HG02763 (cell line): Measurements from ENCODE around the gene RAB4A.

ENCODE experiments used
- ATAC-seq: cut with Tn5 transposase; IDR thresholded peaks from one replicate; pipeline ENCODE4 v1.9.1; 2021; ENCODE audit warnings: mild to moderate bottlenecking, moderate library complexity; ENCODE audit not compliant: unreplicated experiment

The RAB4A gene

GRCh38 chr1:229243638-229244037 is 27.3 kb upstream of the RAB4A start:
- no peak for ATAC-seq

DNA sequence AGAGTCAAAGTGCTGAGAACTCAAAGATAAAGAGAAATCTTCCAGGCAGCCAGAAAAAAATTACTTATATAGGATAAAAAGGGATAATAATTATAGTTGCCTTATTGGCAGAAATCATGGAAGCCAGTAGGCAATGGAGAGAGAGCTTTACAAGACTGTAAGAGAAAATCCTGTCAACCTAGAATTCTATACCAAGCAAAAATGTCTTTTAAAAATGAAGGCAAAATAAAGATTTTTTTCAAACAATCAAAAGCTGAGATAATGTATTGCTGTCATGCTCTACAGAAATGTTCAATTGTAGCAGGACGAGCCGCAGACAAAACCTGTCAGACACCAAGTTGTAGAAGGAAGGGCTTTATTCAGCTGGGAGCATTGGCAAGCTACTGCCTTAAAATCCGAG is 26.8 kb upstream of the RAB4A start:
- ATAC-seq = no peak

- ATAC-seq = no peak
Measured at GRCh38 chr1:229247871-229248270, 23.0 kb upstream of the RAB4A start.

- ATAC-seq = no peak
Measured at GRCh38 chr1:229248821-229249817, 21.8 kb upstream of the RAB4A start.

GRCh38 chr1:229249854-229250644 is 20.9 kb upstream of the RAB4A start:
- ATAC-seq = no peak

DNA sequence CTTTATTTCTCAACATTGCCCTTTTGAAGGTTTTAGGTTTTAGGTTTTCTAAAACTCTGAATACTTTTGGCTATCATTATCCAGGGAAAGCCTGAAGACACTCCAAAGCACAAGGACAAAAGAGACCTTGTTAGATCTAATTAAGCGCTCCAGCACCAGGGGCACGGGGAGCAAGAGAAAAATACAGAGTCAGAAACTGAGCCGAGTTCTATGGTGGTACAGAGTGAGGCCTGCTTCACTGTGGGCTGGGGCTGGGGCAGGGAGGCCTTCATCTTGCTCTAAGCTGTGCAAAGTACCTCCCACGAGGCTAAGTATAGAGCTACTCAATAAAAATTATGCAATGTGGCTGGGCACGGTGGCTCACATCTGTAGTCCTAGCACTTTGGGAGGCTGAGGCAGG is 19.7 kb upstream of the RAB4A start:
- ATAC-seq = no peak

DNA sequence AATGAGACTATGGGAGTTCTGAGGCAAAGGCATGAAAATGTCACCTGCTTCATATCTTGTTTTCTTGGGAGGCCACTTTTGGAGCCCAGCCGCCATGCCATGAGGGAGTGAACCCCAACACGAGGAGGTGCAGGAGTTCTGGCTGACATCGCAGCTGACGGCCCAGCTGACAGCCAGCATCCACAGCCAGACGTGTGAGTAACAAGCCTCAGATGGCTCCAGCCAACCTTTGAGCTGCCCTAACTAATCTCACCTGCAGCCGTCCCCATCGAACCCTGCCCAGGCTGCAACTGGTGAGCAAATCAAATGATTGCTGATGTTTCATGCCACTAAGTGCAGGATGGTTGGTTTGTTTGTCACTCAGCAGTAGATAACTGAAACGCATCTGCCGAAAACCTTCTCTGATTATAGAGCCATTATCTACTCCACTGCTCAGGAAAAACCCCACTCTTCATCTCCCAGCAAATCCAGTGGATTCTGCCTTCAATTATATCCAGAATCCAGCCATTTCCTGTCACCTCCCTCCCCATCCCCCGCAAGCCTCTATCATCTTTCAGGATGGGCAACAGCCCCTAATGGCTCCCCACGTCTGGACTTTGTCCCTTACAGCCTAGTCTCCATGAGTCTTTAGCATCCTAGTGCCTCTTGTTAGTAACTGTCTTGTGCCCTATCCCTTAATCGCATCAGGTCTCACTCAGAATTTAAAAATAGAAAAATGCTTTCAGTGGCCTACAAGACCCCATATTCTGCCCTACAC is 18.5 kb upstream of the RAB4A start:
- ATAC-seq = no peak

DNA sequence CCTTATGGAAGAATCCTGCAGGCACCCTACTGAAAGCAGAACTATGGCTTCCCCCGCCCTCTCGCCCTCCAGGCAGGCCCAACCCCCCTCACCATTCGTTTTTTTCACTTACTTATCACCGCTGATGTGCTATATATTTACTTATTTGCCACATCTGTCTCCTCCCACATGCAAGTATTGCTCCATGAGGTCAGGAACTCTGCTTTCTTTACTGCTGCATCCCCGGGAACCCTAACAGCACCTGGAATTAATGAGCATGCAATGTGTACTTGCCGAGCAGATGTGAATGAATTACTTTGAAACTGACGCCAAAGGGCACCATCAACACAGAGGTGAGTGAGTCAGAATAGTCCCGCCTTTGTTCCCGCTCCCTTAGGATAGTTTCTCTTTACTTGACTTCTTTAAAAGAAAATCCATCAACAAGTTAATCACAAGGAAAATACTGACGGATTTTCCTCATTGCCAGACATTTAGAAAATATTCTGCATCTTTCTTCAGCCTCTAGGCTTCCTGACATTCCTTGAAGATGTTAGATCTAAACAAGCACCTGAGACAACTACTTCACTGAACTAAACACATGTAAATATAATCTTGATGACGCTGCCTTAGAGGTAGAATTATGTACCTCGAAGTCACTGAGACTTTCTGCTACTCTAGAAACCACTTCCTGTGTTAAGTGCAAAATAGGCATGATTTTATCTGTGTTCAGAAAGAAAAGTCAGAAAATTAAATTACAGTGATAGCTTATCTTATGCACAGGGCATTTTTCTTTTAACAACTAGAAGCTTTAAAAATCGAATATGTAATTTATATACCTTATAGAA is 17.5 kb upstream of the RAB4A start:
- no peak for ATAC-seq

DNA sequence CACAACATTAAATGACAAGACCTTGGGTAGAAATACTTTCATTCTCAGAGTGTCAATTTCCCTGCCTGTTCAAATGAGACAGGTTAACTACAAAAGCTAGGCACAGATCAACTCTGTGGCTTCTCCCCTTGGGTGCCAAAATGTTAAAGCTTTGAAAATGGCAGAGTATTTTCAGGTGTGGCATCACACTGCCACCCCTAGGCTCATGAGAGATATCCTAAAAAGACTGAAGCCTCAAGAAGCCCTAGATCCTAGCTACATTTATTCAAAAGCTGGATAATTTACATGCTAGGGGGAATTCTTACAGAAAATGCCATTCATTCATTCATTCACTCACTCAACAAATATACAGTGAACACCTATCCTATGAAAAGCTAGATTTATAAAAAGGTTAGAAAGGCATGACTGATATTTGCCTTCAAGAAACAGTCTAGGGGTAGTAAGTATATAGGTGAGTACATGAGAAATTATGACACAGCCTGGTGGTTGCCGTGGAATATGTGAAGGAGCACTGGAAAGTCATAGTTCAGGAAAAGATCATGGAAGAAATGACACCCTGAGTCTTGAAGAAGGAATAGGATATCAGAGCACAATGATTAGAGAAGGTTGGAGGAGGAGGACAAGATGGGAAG is 15.9 kb upstream of the RAB4A start:
- ATAC-seq = no peak

DNA sequence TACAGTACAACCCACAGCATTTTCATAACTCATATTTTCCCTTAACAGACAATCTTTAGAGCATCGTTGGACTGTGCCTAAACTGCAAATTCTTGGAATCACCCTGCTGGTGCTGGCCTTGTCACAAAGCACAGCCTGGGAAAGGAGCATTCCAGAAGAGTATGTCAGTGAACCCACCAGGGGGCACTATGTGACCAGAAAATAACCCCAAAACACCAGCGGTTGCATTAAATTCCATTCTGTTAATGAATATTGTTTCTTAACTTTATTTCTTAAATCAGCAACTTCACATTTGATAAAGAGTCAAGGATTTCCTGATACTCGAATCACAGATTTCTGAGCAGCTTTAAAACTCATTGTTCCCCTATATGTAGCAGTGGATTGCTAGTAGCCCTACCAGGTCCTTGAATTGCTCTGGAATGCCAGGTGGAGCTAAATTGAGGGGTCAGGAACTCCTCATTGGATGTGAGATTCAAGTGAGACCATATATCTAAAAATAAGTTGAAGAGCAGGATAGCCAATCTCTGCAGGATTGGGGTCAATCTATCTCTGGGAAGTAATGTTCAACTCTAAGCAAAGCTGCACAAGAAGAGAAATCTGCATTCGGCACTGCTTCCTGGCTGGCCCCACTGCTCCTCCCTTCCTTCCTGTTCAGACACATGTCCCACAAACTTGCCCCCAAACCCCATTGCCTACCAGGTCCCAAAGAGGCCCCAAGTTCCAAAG is 12.7 kb upstream of the RAB4A start:
- no peak for ATAC-seq

DNA sequence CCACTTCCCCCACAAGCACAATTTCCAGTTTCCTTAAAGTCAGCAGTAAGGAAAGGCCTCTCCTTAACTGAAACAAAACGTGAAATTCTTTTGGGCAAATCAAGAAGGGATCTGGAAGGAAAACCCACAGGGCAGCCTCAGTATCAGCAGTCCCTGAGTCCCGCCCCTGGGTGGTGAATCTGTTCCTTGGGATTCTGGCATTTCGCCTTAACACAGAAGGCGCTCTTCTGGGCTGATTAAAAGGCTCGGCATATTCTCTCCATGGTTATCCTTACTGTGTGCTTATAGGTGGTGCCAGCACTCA is 12.2 kb upstream of the RAB4A start:
- ATAC-seq = no peak

DNA sequence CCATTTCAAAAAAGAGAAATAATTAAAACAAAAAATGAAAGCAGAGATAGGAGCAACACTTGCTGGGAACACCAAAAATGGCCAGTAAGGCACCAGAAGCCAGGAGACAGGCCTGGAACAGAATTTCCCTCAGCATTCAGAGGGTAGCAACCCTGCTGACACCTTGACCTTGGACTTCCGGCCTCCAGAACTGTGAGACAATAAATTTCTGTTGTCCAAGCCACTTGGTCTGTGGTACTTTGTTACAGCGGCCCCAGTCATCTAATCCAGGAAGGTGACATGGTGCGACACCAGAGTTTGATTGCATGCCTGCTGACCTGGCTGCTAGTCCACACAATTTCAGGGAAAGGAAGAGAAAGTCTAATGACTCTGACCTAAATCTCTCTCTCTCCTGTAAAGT is 10.6 kb upstream of the RAB4A start:
- ATAC-seq = no peak

GRCh38 chr1:229262239-229262638 is 8.7 kb upstream of the RAB4A start:
- ATAC-seq = no peak

DNA sequence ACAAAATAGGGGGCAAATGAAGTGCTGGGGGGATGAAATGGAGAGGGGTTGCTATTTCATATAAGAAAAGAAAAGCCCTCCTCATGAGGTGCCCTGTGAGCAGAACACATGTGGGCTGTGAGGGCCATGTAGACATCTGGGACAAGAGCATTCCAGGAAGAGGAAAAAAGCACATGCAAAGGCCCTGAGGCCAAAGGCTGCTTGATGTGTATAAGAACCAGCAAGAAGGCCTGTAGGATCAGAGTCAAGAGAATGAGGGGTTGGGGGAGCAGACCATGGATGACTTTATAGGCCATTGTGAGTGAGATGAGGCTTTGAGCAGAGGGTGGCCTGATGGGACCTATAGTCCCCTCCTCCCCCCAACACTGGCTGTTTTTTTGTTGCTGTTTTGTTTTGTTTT is 7.7 kb upstream of the RAB4A start:
- ATAC-seq = no peak

DNA sequence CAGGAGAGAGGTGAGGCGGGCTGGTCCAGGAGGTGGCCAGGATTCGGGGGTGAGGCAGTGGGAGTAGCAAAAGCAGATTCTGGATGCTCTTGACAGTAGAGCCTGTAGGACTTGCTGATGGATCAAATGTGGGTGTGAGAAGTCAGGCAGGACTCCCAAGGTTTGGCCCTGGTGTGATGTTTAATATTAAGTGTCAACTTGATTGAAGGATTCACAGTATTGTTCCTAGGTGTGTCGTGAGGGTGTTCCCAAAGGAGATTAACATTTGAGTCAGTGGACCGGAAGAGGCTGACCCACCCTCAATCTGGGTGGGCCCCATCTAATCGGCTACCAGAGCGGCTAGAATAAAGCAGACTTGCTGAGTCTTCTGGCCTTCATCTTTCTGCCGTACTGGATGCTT is 6.8 kb upstream of the RAB4A start:
- ATAC-seq = no peak

- ATAC-seq = no peak
Measured at GRCh38 chr1:229264487-229264886, 6.4 kb upstream of the RAB4A start.

GRCh38 chr1:229266274-229266673 is 4.6 kb upstream of the RAB4A start:
- ATAC-seq = no peak

DNA sequence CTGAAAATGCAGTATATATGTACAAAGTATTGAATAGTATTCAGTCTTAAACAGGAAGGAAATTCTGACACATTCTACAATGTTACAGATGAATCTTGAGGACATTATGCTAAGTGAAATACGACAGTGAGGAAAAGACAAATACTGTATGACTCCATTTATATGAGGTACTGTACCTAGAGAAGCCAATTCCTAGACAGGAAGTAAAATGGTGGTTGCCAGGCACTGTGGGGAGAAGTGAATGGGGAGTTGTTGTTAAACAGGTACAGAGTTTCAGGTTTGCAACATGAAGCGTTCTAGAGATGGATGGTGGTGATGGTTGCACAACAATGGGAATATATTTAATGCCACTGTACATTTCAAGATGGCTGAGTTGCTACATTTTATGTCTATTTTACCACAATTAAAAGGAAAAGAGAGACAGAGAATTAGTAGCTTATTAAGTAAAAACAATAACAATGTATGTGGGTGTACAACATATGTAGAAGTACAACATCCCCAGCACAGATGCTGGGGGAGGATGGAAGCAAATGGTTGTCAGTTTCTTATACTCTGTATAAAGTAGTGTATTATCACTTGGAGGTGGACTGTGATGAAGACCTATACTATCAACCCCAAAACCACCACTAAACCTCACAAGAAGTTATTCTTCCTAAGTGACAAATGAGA is 3.9 kb upstream of the RAB4A start:
- ATAC-seq = no peak

- ATAC-seq = no peak
Measured at GRCh38 chr1:229268505-229268904, 2.4 kb upstream of the RAB4A start.
